ENCODE results near the gene AGBL1.

Gene AGBL1

GRCh38 chr15:86570738-86571137 lies 491.1 kb downstream of the AGBL1 start:
- H3K4me3 ChIP-seq (ENCODE audit: low read length) = no peak overlapping the region
- no peak for TF ChIP-seq ZNF274 (IDR thresholded peaks at IDR 0.05; ENCODE audit: low read depth, low read length)

GRCh38 chr15:86571873-86572272 lies 492.2 kb downstream of the AGBL1 start:
- no peak for TF ChIP-seq ZNF274 (IDR thresholded peaks at IDR 0.05; ENCODE audit: low read depth, low read length)
- H3K4me3 ChIP-seq (ENCODE audit: low read length) = no peak overlapping the region

- TF ChIP-seq ZNF274 (IDR thresholded peaks at IDR 0.05; ENCODE audit: low read depth, low read length) = no peak
- H3K4me3 ChIP-seq (ENCODE audit: low read length) = no peak overlapping the region
Measured at GRCh38 chr15:86572368-86572841, 492.7 kb downstream of the AGBL1 start.

- no peak for TF ChIP-seq ZNF274 (IDR thresholded peaks at IDR 0.05; ENCODE audit: low read depth, low read length)
- H3K4me3 ChIP-seq (ENCODE audit: low read length) = no peak overlapping the region
Measured at GRCh38 chr15:86573476-86573875, 493.8 kb downstream of the AGBL1 start.

GRCh38 chr15:86588413-86588812 lies 508.7 kb downstream of the AGBL1 start:
- no peak for TF ChIP-seq ZNF274 (IDR thresholded peaks at IDR 0.05; ENCODE audit: low read depth, low read length)
- H3K4me3 ChIP-seq (ENCODE audit: low read length) = no peak overlapping the region

- no peak for TF ChIP-seq ZNF274 (IDR thresholded peaks at IDR 0.05; ENCODE audit: low read depth, low read length)
- no peak overlapping the region for H3K4me3 ChIP-seq (ENCODE audit: low read length)
Measured at GRCh38 chr15:86590461-86590860, 510.8 kb downstream of the AGBL1 start.

- TF ChIP-seq ZNF274 (IDR thresholded peaks at IDR 0.05; ENCODE audit: low read depth, low read length) = no peak
- no peak overlapping the region for H3K4me3 ChIP-seq (ENCODE audit: low read length)
Measured at GRCh38 chr15:86591158-86591557, 511.5 kb downstream of the AGBL1 start.

- TF ChIP-seq ZNF274 (IDR thresholded peaks at IDR 0.05; ENCODE audit: low read depth, low read length) = no peak
Measured at GRCh38 chr15:86591994-86592735, 512.5 kb downstream of the AGBL1 start.

GRCh38 chr15:86595741-86596140 lies 516.1 kb downstream of the AGBL1 start:
- TF ChIP-seq ZNF274 (IDR thresholded peaks at IDR 0.05; ENCODE audit: low read depth, low read length) = no peak
- no peak overlapping the region for H3K4me3 ChIP-seq (ENCODE audit: low read length)

More at GRCh38 chr15:86591994-86592735, 512.5 kb downstream of the AGBL1 start:
- no peak overlapping the region for H3K4me3 ChIP-seq (ENCODE audit: low read length)

GRCh38 chr15:86603466-86603865 lies 523.8 kb downstream of the AGBL1 start:
- TF ChIP-seq ZNF274 (IDR thresholded peaks at IDR 0.05; ENCODE audit: low read depth, low read length) = no peak
- H3K4me3 ChIP-seq (ENCODE audit: low read length) = no peak overlapping the region

GRCh38 chr15:86608461-86609205 lies 529.0 kb downstream of the AGBL1 start:
- TF ChIP-seq ZNF274 (IDR thresholded peaks at IDR 0.05; ENCODE audit: low read depth, low read length) = no peak

GRCh38 chr15:86609275-86609674 lies 529.6 kb downstream of the AGBL1 start:
- no peak for TF ChIP-seq ZNF274 (IDR thresholded peaks at IDR 0.05; ENCODE audit: low read depth, low read length)

More at GRCh38 chr15:86608461-86609205, 529.0 kb downstream of the AGBL1 start:
- no peak overlapping the region for H3K4me3 ChIP-seq (ENCODE audit: low read length)

GRCh38 chr15:86610038-86610437 lies 530.4 kb downstream of the AGBL1 start:
- no peak overlapping the region for H3K4me3 ChIP-seq (ENCODE audit: low read length)
- TF ChIP-seq ZNF274 (IDR thresholded peaks at IDR 0.05; ENCODE audit: low read depth, low read length) = no peak

More at GRCh38 chr15:86609275-86609674, 529.6 kb downstream of the AGBL1 start:
- no peak overlapping the region for H3K4me3 ChIP-seq (ENCODE audit: low read length)

- TF ChIP-seq ZNF274 (IDR thresholded peaks at IDR 0.05; ENCODE audit: low read depth, low read length) = no peak
- H3K4me3 ChIP-seq (ENCODE audit: low read length) = no peak overlapping the region
Measured at GRCh38 chr15:86611417-86612040, 531.9 kb downstream of the AGBL1 start.

Measured in GM08714 (cell line).